ENCODE measurements around the gene FBXW8.

FBXW8 gene

DNA sequence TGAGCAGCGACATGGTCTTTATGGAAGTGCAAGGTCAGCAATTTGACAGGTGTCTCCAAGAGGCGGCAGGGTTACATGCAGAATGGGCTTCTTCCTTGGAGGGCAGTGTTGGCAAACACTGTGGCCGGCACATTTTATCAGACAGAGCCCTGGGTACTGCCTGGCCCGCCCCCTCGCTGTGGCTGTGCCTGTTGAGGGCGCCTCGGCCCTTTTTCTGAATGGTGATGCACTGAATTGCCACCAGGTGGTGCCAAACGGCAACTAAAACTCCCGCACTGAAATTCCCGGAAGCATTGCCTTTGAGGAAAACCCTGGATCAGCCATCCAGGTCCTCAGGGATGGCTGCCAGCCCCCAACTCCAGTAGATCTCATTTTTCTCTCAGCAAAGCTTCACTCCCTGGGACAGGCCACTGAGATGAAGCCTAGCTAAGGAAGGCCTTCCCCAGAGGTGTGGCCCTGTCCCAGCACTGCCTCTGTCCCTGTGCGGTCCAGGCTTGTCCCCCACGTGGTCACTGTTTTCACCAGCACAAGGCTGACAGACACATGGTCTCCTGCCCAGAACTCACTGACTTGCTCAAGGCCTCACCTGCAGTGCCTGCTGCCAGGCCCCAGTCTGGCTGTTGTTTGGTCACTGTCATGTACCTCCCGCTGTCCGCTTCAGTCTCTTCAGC is 114.9 kb downstream of the FBXW8 start:
- peak; percentile 54 for DNase-seq

DNA sequence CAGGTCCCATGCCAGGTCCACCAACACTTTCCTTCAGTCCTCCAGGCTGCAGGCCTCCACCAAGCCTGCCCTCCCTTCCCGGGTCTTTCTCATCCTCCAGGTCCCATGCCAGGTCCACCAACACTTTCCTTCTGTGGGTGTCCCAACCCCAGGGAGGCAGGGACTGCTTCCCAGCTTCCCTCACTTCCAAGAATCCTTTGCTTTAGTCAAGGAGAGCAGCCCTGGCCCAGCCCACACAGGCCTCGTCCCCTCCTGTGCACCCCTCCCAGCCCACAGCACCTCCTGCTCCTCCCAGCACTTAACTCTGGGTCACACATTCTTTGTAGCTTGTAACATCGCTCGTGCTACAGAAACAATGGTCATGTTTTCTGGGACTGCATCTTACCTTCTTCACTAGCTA is 115.6 kb downstream of the FBXW8 start:
- DNase-seq, result no peak

DNA sequence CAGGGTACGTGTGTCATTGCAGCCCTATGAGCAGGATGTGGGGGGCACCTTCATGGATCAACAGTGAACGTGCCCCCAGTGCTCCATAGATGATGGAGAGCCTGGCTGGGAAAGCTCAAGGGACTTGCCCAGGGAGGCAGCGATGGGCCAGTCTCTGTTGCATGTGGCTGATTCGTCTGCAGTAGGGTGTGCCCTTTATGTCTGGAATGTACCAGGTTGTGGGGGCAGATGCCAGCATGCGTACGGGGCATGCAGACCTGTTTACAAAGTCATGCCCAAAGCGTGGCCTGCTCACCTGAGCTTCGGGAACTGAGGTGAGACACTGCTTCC is 116.1 kb downstream of the FBXW8 start:
- DNase-seq, result no peak

DNA sequence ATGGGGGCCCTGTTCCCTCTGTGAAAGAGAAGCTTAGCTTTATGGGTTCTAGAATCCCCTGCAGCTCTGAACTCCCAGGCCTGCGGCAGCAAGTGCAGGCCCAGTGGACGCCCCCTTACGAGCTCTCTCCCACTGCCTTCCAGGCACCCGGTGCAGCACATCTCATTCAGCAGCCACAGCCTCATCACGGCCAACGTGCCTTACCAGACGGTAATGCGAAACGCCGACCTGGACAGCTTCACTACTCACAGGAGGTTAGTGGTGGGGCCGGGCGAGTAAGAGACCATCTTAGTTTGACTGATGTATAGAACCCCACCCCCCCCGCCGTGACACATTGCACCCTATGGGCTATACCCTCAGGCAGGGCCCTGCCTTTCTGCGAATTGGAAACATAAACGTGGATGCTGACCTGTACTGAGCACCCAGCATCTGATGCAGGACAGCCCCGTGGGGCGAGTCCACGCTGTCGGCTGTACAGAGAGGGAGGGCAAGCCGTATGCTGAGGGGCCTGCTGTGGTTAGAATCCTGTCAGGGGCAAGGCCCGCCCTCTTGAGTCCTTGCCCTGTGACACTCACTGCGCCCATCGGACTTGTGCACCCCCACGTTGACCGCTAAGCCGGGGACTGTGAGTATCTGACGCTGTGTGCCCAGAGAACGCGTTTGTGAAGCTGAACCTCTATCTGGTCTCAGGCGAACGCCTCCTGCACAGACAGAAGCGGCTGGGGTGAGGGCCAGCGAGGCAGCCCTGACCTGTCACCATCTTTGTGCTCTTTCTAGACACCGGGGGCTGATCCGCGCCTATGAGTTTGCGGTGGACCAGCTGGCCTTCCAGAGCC is 116.7 kb downstream of the FBXW8 start:
- DNase-seq, result no peak

DNA sequence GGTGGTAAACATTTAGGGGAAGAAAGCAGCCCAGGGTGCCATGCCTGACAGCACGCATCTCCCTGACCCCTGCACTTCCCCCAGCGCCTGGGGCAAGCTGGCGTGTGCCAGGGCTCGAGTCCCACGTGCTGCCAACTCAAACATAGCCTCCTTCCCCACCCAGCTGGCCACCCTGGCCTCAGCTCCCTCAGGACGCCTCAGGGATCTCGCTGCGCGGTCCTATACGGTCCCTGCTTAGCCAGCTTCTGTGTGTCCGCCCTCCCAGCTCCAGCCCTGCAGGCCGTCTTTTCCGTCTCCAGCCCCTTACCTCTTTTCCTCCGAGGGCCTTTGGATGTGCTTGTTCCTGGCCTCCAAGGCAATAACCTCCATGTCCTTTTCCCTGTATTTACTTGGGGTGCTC is 117.5 kb downstream of the FBXW8 start:
- no peak for DNase-seq

DNA sequence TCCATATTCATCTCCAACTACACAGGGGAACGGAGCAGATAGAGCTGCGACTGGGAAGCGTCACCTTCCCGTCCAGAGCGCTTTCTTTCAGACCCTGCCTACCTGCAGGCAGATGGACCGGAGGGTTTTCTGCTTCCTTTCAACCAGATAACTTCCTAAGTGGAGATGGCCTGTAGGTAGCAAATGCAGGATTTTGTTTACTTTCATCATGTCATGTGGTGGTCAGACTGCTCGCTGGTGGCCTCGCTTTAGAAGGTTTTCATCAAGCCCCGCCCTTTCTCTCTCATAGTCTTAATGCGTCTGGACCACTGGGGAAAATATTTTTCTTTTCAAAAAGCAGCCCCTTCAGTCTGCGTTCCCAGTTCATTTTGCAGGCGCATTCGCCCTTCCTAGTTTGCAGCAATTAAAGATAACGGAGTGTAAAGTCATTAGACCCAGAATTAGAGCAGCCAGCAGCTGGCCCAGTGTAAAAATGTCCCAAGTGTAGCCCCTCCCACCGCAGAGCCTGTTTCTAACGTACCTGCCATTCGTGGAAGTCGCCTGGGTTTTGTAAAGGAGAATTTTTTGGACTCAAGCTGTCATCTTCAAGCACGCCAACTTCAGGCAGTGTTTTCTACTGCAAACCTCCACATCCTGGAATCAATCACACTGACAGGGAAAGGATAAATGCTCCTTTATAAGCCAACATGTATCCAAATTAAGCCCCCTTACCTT is 119.6 kb downstream of the FBXW8 start:
- no peak for DNase-seq

DNA sequence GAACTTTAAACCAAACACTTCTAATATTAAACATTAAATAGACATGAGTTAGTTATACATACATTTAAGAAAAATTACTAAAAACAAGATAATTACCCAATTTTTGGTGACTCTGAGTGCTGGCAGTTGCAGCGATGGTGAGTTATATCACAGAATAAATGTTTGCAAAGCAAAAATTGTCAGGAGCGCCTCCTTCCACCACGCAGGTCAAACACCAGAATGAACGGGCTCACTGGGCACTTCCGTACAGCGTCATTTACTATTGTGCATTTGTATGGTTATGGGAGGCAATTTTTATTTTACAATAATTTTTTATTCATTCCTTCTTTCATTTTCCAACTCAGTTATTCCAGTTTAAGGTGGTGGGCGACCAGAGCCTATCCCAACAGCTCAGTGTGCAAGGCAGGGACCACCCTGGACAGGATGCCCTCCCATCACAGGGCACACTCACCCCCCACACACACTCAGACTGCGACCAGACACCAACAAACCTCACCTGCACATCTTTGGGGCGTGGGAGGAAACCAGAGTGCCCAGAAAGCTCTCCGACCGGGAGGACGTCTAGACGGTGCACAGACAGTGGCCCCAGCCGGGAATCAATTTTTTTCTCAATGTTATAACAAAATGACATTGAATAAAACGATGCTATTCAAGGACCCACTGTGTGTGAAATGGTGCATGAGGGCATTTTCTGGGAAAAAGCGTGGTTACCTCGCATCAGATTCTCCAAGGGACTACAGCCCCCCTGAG is 121.3 kb downstream of the FBXW8 start:
- no peak for DNase-seq

DNA sequence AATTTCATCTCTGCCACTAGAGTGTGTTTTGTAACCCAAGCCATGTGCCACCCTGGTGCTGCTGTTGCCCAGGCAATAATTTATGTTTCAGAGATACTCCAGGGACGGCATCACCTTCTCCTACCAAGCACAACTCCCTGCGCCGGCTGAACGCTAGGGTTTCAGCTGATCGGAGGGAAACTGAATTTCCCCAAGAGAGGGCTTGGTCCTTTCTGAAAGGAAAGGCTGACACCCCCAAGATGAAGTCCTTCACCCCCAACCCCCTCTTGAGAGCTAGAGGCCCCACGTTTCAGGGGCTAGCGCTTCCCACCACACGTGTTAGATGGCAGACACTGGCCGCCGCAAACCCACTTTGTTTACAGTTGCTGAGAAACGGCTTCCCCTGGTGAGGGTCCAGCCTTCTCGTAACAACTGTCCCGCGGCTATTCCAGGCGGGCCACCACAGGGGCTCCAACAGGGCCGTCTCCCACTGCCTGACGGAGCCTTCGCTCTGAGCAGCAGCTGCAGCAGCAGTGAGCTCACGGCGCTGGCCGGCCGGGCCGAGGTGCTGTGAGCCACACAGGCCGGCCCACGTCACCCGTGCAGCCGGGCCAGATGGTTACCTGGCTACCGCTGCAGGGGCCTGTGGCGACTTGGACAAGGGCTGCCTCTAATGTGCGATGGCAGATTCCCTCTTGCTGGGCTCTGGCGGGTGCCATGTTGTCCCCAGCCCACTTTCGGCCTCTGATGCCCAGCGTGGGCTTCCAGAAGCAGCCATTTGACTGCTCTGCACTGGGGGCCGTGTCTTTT is 122.0 kb downstream of the FBXW8 start:
- DNase-seq, result no peak

DNA sequence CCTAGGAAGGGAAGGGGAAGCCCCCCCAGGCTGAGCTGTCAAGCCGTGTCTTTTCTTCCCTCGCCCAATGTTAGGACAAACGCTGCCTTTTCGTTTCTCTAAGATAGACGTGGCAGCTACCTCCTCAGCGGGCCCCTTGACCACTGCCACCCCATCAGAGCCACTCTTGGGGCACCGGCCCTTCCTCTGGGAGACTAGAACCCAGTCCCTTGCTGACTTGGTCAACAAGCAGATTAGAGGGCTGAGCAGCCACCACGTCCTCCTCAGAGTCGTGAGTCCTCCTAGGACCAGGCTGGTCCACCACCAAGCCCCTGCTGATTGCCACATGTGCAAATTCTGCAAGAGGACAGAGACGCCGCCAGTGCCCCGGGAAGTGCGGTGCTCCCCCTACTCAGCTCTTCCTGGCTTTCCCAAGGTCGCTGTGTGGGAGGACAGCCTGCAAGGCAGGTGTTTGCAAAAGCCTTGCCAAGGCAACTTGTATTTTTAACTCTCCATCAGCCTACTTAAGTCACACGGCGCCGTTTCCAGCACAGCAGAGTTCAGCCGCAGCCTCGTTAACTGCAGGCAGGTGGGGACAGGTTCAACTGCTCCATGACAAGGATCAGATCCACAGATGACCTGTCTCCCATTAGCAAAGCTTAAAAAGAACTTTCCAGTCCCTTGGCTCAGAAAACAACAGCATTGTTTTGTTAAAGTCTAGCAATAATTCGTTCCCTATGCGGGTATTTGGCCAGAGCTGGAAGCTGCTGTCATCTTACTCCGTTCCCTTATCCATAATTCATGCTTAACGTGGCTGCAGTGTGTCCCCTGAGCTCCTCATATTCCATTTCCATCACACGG is 122.9 kb downstream of the FBXW8 start:
- DNase-seq, result no peak

DNA sequence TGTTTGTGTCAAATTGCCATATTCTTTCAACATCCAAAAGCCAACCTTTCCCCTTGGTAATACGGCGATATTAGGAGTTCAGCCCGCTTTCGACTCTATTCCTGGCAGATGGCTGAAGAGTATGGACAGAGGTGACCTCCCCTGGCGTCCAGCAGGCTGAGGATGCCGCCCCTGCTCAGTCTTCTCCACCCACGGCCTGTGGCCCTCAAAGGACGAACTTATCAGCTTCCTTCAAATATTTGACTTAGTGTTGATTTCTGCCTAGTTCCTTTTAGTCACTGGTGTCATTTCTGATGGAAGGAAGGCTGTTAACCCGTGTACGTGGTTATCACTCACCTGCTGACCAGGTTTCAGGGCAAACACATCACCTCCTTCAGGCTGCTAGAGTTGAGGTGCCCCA is 123.5 kb downstream of the FBXW8 start:
- DNase-seq, result no peak

DNA sequence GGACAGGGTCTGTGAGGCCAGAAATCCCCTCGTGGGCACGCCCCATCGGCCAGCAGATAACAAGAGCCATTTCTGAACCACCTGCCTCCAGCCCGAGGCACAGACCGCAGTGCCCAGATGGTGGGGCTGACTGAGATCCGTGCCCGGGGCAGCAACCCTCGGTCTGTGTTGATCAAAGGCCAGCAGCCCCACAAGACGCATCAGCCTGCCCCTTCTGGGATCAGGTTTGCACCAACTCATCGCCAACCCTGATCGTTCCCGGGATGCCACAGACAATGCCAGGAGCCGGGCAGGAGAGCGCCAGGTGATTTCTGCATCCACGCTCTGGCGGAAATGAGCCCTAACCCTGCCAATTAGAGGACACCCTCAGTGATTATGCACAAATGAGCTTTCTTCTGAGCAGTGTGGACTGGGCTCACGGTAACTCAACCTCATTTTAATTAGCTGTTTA is 124.0 kb downstream of the FBXW8 start:
- DNase-seq, result no peak

DNA sequence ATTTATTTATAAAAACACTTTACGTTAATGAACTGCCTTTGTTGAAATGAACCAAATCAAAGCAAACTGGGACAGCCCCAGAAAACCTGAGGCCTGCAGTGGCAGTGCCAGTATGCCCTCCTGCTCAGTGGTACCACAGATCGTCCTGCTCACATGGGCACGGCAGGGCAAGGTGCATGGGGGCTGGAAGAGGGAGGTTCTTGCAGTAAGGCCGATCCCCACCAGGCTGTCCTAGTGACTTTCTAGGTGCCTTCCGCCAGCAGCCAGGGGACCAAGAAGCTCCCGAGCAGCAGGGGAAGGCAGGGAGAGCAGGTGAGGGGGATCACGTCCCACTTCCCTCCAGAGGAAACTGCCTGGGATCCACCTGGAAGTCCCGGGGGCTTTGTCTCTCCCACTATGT is 124.5 kb downstream of the FBXW8 start:
- no peak for DNase-seq

DNA sequence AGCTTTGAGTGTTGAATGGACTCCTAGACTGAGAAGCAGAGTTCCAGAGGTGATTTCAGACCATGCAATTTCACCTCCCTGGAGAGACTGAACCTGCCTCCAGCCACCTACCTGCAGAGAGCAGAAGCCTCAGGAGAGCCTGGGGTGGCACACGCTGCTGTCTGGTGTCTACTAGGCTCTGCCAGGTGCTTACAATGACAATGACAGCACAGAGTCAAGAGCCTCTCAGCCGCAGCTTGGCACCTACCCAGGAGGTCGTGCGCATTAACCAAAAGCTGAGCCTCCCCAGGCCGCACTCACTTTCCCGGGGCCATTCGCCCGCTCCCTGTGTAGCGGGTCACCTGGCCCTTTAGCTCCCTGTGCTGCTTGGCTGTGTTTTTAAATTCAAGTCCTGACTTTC is 125.3 kb downstream of the FBXW8 start:
- no peak for DNase-seq

DNA sequence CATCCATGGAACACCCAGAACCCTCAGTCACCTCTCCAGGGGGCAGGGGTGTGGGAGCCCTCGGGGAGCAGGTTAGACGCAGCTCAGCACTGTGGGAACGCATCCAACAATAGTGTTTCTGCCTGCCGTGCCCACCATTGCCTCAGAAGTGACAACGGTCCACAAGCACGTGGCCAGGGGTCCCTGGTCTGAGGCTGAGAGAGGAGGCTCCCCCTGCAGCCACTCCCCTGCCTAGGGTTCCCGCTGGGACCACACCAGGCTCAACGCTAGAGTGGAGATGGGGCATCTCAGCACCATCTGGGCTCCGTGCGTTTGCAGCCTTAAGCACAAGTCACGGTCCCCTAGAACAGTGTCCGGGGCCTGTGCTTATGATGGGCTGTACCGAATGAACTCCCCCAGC is 125.8 kb downstream of the FBXW8 start:
- no peak for DNase-seq

DNA sequence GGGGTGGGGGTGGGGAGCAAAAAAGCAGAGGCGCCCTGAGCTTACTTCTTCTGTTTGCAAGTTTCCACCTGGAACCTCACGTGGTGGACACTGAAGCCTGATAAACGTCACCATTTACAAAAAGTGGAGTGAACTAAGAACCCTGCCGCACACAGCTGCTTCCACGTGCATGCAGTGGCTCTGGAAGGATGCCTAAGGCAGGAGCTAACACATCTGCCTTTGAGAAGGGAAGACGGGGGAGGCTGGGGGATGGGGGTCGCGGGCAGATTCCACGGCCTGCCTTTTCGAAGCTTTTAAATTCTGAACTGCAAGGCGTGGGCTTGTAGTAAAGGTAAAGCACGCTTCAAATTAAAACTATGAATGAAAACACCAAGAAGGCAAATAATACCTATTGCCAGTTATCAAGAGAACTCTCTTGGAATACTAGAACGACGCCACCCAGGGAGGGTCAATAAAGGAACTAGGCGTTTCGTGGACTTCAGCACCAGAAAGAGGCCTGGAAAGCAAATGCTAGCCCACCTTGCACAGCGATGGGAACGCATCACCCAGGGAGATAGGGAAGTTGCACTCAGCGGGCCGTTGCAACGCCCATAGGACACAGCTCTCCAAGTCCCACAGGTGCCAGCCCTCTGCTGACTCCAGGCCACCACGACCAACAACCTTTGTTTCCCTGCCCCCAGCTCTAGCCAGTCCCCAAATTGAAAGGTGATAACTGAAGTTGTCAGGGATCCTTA is 126.7 kb downstream of the FBXW8 start:
- no peak for DNase-seq

DNA sequence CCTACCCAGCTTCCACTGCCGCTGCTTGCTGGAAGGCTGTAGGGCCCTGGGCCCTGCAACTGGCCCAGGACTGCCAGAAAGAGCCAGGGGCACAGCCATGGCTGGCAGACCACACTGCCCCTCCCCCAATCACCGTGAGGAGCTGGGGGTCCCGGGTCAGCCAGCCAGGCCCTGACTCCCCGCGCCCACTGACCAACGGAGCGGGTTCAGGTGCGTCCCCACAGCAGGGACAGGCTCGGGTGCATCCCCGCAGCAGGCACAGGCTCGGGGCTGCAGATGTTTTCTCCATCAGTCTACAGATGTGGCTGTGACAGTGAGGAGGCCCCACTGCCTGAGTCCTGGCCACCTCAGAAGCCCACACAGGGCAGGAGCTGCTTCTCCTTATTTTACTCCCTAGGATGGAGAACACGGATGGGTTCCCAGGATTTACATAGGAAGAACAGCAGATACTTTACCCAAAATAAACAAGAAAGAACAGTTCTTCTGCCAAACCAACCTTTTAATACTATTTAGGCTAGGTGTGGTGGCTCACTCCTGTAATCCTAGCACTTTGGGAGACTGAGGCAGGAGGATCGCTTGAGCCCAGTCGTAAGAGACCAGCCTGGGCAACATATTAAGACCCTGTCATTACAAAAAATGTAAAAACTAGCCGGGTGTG is 127.4 kb downstream of the FBXW8 start:
- no peak for DNase-seq

DNA sequence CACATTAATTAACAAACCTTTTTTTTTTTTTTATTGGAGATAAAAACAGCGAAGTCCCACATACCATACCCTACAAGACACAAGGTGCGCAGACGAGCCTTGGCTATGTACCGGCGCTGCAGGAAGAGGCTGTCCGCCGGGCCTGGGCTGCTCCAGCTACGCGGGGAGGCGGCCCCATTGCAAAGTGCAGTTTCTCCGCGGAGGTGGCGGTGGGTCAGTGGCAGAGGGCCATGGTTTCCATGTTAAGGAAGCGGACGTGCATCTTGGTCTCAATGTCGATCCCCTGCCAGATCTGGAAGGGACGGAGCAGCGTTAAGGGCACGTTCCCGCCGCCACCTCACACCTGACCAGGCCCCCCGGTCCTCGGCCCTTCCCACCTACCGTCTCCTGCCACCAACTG is 128.2 kb downstream of the FBXW8 start:
- no peak for DNase-seq

DNA sequence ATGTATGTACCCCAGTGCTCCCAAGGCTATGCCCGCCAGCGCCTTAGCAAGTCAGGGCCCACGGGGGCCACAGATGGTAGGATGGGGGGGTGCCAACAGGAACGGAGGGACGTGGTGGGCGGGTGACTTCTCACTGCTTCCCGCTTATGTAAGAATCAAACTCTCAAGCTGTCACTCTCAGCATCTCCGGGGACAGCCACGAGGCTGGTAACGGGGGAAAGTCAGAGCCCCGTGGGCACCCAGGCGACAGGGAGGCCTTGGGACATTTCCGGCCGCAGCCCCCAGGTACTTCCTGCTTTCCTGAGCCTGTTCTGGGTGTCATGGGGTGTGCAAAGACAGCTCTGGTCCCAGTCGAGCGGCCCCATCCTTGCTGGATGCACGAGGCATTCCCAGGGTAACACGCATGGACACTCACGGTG is 129.2 kb downstream of the FBXW8 start:
- DNase-seq, result no peak

DNA sequence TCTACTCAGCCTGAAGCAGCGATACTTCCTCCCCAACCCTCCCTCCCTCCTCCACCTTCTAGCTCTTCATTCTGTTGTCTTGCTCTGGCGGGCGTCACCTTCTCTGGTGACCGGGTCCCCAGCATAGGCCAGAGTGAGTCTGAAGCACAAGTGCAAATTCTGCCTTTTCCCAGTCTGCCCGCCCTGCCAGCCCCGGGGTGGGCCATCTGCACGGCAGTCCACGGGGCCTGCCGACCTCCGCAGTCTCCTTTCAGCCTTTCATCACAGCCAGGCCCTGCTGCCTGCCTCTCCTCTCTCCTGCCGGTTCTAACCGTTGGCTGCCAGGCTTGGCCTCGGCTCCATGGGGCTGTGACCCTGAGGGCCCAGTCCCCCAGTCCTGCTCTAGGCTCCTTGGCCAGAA is 129.7 kb downstream of the FBXW8 start:
- no peak for DNase-seq

DNA sequence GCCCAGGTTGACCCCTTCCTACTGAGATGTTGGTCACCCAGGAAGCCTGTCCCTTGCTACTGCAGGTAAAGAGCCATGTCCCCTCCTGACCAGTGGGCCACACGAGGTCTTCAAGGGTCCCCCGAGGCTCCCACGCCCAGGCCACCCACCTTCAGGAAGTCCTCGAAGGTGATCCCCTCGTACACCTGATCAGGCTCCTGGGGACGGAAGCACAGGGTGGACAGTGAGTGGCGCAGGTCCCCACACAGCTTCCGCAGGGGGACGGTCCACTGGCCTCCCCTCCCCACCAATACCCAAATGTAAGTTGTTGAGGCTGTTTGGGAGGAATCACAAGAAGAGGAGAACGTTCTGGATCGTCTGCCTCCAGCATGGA is 131.0 kb downstream of the FBXW8 start:
- no peak for DNase-seq
